Activated CD4-positive, alpha-beta T cell treated with anti-CD3 and anti-CD28 coated beads, Interleukin-2, amount 10 ng/mL, durations not matched to agents 7 days and 5 days (primary cell): ENCODE data around the gene CMTM3. TPM values are rescaled to one million over a fixed set of nuclear protein-coding genes. Genes with fewer than 3 reads are reported as not detected.

Experiments
- CTCF ChIA-PET: fragments of 350-600 bp; sonication (Branson Sonifier 250); formaldehyde crosslinking; loops from one replicate; lab custom pipeline; 2021; ENCODE audit warnings: antibody characterized with exemption; lab: Charles Lee
- POLR2A ChIA-PET: fragments of 350-600 bp; sonication (Branson Sonifier 250); formaldehyde crosslinking; loops from one replicate; lab custom pipeline; 2021; ENCODE audit warnings: antibody characterized with exemption; lab: Charles Lee
- DNase-seq: peaks from one replicate; pipeline ENCODE4 v3.0.0-alpha.2; 2020
- H3K27ac Mint-ChIP-seq: one replicate; pipeline ENCODE4 v1.8.0; 2021; ENCODE audit warnings: mild to moderate bottlenecking, moderate library complexity, mixed read lengths
- H3K27me3 Mint-ChIP-seq: one replicate; pipeline ENCODE4 v1.8.0; 2021; ENCODE audit warnings: mixed read lengths
- H3K36me3 Mint-ChIP-seq: one replicate; pipeline ENCODE4 v1.8.0; 2021; ENCODE audit warnings: low read depth, mixed read lengths
- H3K4me1 Mint-ChIP-seq: one replicate; pipeline ENCODE4 v1.8.0; 2021; ENCODE audit warnings: mixed read lengths
- H3K4me3 Mint-ChIP-seq: one replicate; pipeline ENCODE4 v1.8.0; 2021; ENCODE audit warnings: mild to moderate bottlenecking, moderate library complexity, mixed read lengths
- H3K9me3 Mint-ChIP-seq: one replicate; pipeline ENCODE4 v1.8.0; 2021; ENCODE audit warnings: mixed read lengths
- total RNA-seq, 2 experiments: library from RNA; stranded (reverse); gene quantifications; one replicate each; pipeline ENCODE4 v1.2.3, GENCODE V29; 2021

Gene CMTM3
- total RNA-seq, 2 experiments from 2014 or later: 100 to 107 TPM

DNA sequence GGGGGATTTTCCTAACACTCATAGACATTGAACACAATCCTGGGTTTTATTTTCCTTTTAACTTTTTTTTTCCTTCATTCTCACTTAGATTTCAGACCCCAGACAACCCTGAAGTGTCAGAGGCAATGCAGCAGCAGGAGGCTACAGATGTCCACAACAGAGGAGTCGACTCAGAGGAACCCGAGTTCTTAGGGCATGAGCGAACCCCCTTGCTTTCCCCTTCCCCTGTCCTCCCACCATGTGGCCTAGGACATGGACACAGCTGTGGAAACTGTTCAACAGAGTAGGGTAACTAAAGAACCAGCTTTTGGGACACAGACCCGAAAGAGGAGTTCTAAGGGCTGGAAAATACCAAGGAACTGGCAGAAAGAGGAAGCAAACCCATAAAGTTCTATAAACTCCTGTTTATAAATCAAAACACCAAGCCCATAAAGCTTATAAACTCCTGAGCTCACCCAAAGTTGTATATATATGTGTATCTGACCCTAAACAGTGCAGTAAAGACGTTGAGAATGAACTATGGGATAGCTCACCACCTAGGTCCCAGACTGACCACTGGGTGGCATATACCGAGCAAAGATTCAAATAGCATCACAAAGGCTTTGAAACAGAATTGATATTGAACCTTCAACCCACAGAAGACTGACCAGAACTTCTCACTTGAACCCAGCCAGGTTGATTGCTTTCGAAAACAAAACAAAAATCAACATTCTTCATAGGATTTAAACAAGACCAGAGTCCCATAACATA lies 58.1 kb downstream of the CMTM3 start:
- DNase-seq: no peak
- Mint-ChIP-seq H3K4me3 (no peak overlapping the region), H3K9me3 (no peaks in the 10 kb centered on the region), H3K27me3 (peaks cover 10% of the 10 kb centered on the region), H3K36me3 (no peaks in the 10 kb centered on the region), H3K4me1 (peaks cover 5% of the 10 kb centered on the region), H3K27ac (no peak overlapping the region)
- ChIA-PET CTCF (interaction anchor here (0.8 to 3.9 kb wide), 5 partner anchors 11 to 211 kb away, joined by 3 to 42 read pairs (median 3); no protein-coding TSS in a partner anchor), POLR2A (no interaction called here)

Other genes starting within 250 kb of the CMTM3 start
- not detected for gene CDH5, start 238.0 kb upstream of the CMTM3 start, total RNA-seq
- not detected for gene BEAN1, start 177.4 kb upstream of the CMTM3 start, total RNA-seq
- 1 to 10 TPM; 7.4 to 9.3 TPM for gene TK2, start 54.6 kb upstream of the CMTM3 start, total RNA-seq
- 100 to 1,000 TPM; 124 to 132 TPM for gene CKLF, start 52.1 kb upstream of the CMTM3 start, total RNA-seq
- 10 to 100 TPM; 12.3 to 15.3 TPM for gene CMTM1, start 38.3 kb upstream of the CMTM3 start, total RNA-seq
- gene CMTM2, start 25.2 kb upstream of the CMTM3 start, total RNA-seq: under 1 TPM; 0.73 to 0.97 TPM
- under 1 TPM; 0.73 to 0.84 TPM for gene CMTM4, start 92.0 kb downstream of the CMTM3 start, total RNA-seq
- gene DYNC1LI2, start 146.9 kb downstream of the CMTM3 start, total RNA-seq: 10 to 100 TPM; 53.9 to 65.9 TPM
- gene TERB1, start 196.9 kb downstream of the CMTM3 start, total RNA-seq: under 1 TPM; 0.15 to 0.27 TPM
- 10 to 100 TPM; 62.5 to 72.6 TPM for gene NAE1, start 226.3 kb downstream of the CMTM3 start, total RNA-seq
- not detected for gene CA7, start 239.7 kb downstream of the CMTM3 start, total RNA-seq